ENCODE measurements around the gene RHOD. TPM values are rescaled to one million over a fixed set of nuclear protein-coding genes. Genes with fewer than 3 reads are reported as not detected.

The RHOD gene
- total and polyA plus RNA-seq, 2 of the 8 experiments (the other 6 are each of a cell fraction or from before 2014, with no cell fraction given): 12.1 to 17.6 TPM

DNA sequence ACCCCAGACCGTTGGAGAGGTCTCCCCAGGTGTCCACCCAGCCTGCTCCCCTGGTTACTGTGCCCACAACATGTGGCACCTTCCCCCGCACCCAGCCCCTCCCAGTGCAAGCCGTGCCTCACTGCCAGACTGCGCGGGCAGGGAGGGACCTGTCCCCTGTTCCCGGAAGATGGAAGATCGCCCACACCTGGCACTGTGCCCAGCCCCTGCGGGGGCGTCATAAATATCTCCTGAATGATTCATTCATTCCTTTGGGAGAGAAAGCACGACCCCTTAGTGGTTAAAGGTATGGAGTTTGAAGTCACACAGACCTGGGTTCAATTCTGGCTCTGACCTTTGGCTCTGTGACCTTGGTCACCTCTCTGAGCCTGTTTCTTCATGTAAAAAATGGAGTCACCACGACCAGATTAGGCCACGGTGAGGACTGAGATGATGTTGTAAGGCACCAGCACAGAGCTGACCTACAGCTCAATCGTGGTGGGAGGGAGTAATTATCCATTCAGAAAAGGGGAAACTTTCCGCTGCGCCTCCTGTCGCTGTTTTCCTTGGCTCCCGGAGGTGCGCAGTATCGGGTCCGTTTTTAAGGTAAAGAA is 34.2 kb upstream of the RHOD start:
- Histone ChIP-seq H2BK120ac (replicated peaks; ENCODE audit: low read depth, low read length) (no peak overlapping the region), H3K4me3 (ENCODE audit: extremely low read depth in 1 of 4, insufficient read depth in 2 of 4, low read depth in 3 of 4, low read length in 4 of 4) (peak overlapping the region; percentile 29 to 61 (median 40); a peak in 7 of 8 replicates), H3K27me3 (replicated peaks in 1 of 4; ENCODE audit: control insufficient read depth in 3 of 4, extremely low read depth in 1 of 4, insufficient read depth in 3 of 4, low read length in 3 of 4) (peaks cover 24 to 37% (median 29%) of the 10 kb centered on the region in 4 experiments), H3K14ac (ENCODE audit: insufficient read length) (no peak overlapping the region), H3K4me2 (ENCODE audit: insufficient read depth in 1 of 2, low read depth in 2 of 2, low read length in 2 of 2) (peak overlapping the region; percentile 92 to 96), H2BK5ac (ENCODE audit: low read depth, low read length) (no peak overlapping the region), H3K56ac (replicated peaks; ENCODE audit: insufficient read length, low read depth, low read length) (no peak overlapping the region), H4K91ac (replicated peaks; ENCODE audit: insufficient read length, low read length) (no peak overlapping the region), H3K4me1 (replicated peaks in 1 of 4; ENCODE audit: control insufficient read depth in 3 of 4, insufficient read depth in 4 of 4, low read length in 3 of 4) (peaks cover 2 to 9% (median 7%) of the 10 kb centered on the region in 4 experiments; a peak in 6 of 7 replicates), H3K79me2 (ENCODE audit: control insufficient read depth in 1 of 2, insufficient read depth in 2 of 2, low read length in 2 of 2) (no peaks in the 10 kb centered on the region), H2BK15ac (ENCODE audit: low read length) (no peak overlapping the region; the same call in 1 of the 2 replicates), H4K20me1 (replicated peaks in 1 of 2; ENCODE audit: control insufficient read depth in 1 of 2, insufficient read depth in 2 of 2, low read length in 2 of 2) (peaks cover 0 to 3% of the 10 kb centered on the region in 2 experiments), H3K36me3 (ENCODE audit: control insufficient read depth in 2 of 4, insufficient read depth in 4 of 4, low read length in 3 of 4) (no peaks in the 10 kb centered on the region), H4K8ac (ENCODE audit: extremely low read depth, insufficient read depth, low read length) (no peak overlapping the region; the same call in 1 of the 2 replicates), H3K18ac (ENCODE audit: extremely low read depth, low read length) (no peak overlapping the region), H2BK20ac (ENCODE audit: low read length) (no peak overlapping the region), H3K9me3 (ENCODE audit: insufficient read depth in 2 of 2, low read depth in 1 of 2, low read length in 1 of 2) (peaks cover 3 to 4% of the 10 kb centered on the region in 2 experiments; a peak in 2 of 4 replicates), H3K79me1 (ENCODE audit: low read depth, low read length) (no peaks in the 10 kb centered on the region; the same call in 1 of the 2 replicates), H4K5ac (ENCODE audit: insufficient read length, low read depth, low read length) (no peak overlapping the region), H2BK12ac (ENCODE audit: low read depth, low read length) (no peak overlapping the region; the same call in 1 of the 2 replicates), H3K27ac (ENCODE audit: low read depth, low read length) (no peak overlapping the region), H2AFZ (ENCODE audit: low read length) (no peak overlapping the region), H2AK5ac (ENCODE audit: low read depth, low read length) (no peak overlapping the region; the same call in 1 of the 2 replicates), H3K23ac (ENCODE audit: insufficient read length) (no peak overlapping the region), H3K23me2 (ENCODE audit: low read depth, low read length) (peaks cover 7% of the 10 kb centered on the region), H3K4ac (replicated peaks; ENCODE audit: insufficient read length, low read depth, low read length) (no peak overlapping the region), H3K9ac (replicated peaks in 1 of 4; ENCODE audit: extremely low read depth in 1 of 4, low read depth in 3 of 4, low read length in 3 of 4) (no peak overlapping the region)
- no peak for TF ChIP-seq NANOG (IDR thresholded peaks at IDR 0.05; ENCODE audit: insufficient read depth, low read depth, low read length, poor library complexity, severe bottlenecking)
- TF ChIP-seq SP4 (IDR thresholded peaks at IDR 0.05; ENCODE audit: low read length): no peak
- TF ChIP-seq CBX8 (IDR thresholded peaks at IDR 0.05; ENCODE audit: borderline replicate concordance, low read depth, low read length): no peak
- TF ChIP-seq RFX5 (IDR thresholded peaks at IDR 0.05; ENCODE audit: borderline replicate concordance, low read depth, low read length): no peak
- WGBS, 2 experiments (ENCODE audit: extremely low coverage in 1 of 2, insufficient coverage in 1 of 2, insufficient read length in 1 of 2, insufficient replicate concordance in 2 of 2, low coverage in 1 of 2, low lambda C conversion rate in 2 of 2, missing lambda C conversion rate in 1 of 2): 49% methylated on average over 19 of the region's 20 CpGs; no CpG with 5 or more reads in 1 of the 2 experiments
- POLR2A ChIA-PET (ENCODE audit: partially characterized antibody): interaction anchor here (0.6 to 1.3 kb wide), 3 partner anchors 19 to 171 kb away, joined by 3 to 5 read pairs (median 3); no protein-coding TSS in a partner anchor
- CTCF ChIA-PET (ENCODE audit: partially characterized antibody): interaction anchor here (0.6 to 4.3 kb wide), 20 partner anchors 12 to 348 kb away, joined by 3 to 32 read pairs (median 4); partner anchors contain the start of gene C11orf86
- FAIRE-seq (no peak), DNase-seq (ENCODE audit: low read depth in 1 of 2, low spot score in 2 of 2) (no peak)

Measured in H1 (cell line).